Neural cell (in vitro differentiated cells): ENCODE measurements around the gene TAF6. TPM values are rescaled to one million over a fixed set of nuclear protein-coding genes. Genes with fewer than 3 reads are reported as not detected.
A peak's percentile ranks its signal among the peaks of the same experiment; 100 is the strongest.

Experiments
- H2AFZ ChIP-seq: fragments of 200-600, 300-800 bp; sonication (generic), shearing (Covaris generic); 2 replicates; pipeline ENCODE4 v1.6.0; 2014; ENCODE audit warnings: low read depth, mild to moderate bottlenecking, antibody characterized with exemption, low read length, moderate library complexity
- H3F3A ChIP-seq: fragments of 200-600 bp; shearing (Covaris generic); 2 replicates; pipeline ENCODE4 v1.6.1; 2016; ENCODE audit warnings: mild to moderate bottlenecking, moderate library complexity, mixed read lengths, antibody characterized with exemption, low read length; ENCODE audit not compliant: insufficient read depth, poor library complexity, severe bottlenecking
- H3K27ac ChIP-seq: fragments of 200-600, 300-800 bp; sonication (generic), shearing (Covaris generic); 2 replicates; pipeline ENCODE4 v1.5.1; 2014; ENCODE audit warnings: mild to moderate bottlenecking, low read length, moderate library complexity
- H3K27me3 ChIP-seq: fragments of 300-800, 200-600 bp; sonication (generic), shearing (Covaris generic); 2 replicates; pipeline ENCODE4 v1.6.0; 2014; ENCODE audit warnings: mild to moderate bottlenecking, low read depth, low read length, moderate library complexity; ENCODE audit not compliant: insufficient read depth
- H3K36me3 ChIP-seq: fragments of 300-800, 200-600 bp; sonication (generic), shearing (Covaris generic); 2 replicates; pipeline ENCODE4 v1.5.1; 2014; ENCODE audit warnings: mild to moderate bottlenecking, antibody characterized with exemption, low read length, moderate library complexity; ENCODE audit not compliant: insufficient read depth
- H3K4me2 ChIP-seq: fragments of 300-800, 200-600 bp; sonication (generic), shearing (Covaris generic); 2 replicates; pipeline ENCODE4 v1.6.0; 2014; ENCODE audit warnings: mild to moderate bottlenecking, low read length
- H3K4me3 ChIP-seq: fragments of 300-800, 200-600 bp; sonication (generic), shearing (Covaris generic); 2 replicates; pipeline ENCODE4 v1.5.1; 2014; ENCODE audit warnings: mild to moderate bottlenecking, low read length, moderate library complexity
- H3K79me2 ChIP-seq: fragments of 200-600 bp; shearing (Covaris generic); replicated peaks from 2 replicates; pipeline ENCODE4 v1.6.0; 2014; ENCODE audit warnings: mild to moderate bottlenecking, low read length, moderate library complexity; ENCODE audit not compliant: insufficient read depth
- H3K9ac ChIP-seq: fragments of 300-800, 200-600 bp; sonication (generic), shearing (Covaris generic); 2 replicates; pipeline ENCODE4 v1.6.1; 2016; ENCODE audit warnings: mild to moderate bottlenecking, low read length, mixed read lengths
- H3K9me2 ChIP-seq: fragments of 200-600 bp; shearing (Covaris generic); 2 replicates; pipeline ENCODE4 v1.6.1; 2016; ENCODE audit warnings: mild to moderate bottlenecking, low read length, mixed read lengths; ENCODE audit not compliant: insufficient read depth
- H3K9me3 ChIP-seq: fragments of 200-600, 300-800 bp; sonication (generic), shearing (Covaris generic); 2 replicates; pipeline ENCODE4 v1.6.1; 2016; ENCODE audit warnings: mild to moderate bottlenecking, mixed run types, low read length, moderate library complexity, mixed read lengths
- H4K20me1 ChIP-seq: fragments of 200-600 bp; shearing (Covaris generic); 2 replicates; pipeline ENCODE4 v1.6.1; 2016; ENCODE audit warnings: mild to moderate bottlenecking, mixed run types; ENCODE audit not compliant: insufficient read depth
- CTCF ChIP-seq: fragments of 450-650 bp; IDR thresholded peaks from 2 replicates; pipeline ENCODE4 v1.5.1; 2014; ENCODE audit warnings: antibody characterized with exemption, mild to moderate bottlenecking, moderate library complexity; ENCODE audit not compliant: poor library complexity, severe bottlenecking
- EP300 ChIP-seq: fragments of 450-650 bp; conservative IDR thresholded peaks from 2 replicates; pipeline ENCODE4 v1.6.1; 2014; ENCODE audit warnings: antibody characterized with exemption, mild to moderate bottlenecking, moderate library complexity; ENCODE audit not compliant: poor library complexity, severe bottlenecking
- EZH2 ChIP-seq: fragments of 200-600, 300-800 bp; shearing (Covaris generic), sonication (generic); IDR thresholded peaks from 2 replicates; pipeline ENCODE4 v1.6.1; 2014; ENCODE audit warnings: antibody characterized with exemption, low read length, borderline replicate concordance, mild to moderate bottlenecking; ENCODE audit not compliant: insufficient read depth, poor library complexity, severe bottlenecking
- MXI1 ChIP-seq: fragments of 450-650 bp; conservative IDR thresholded peaks from 2 replicates; pipeline ENCODE4 v1.6.1; 2014; ENCODE audit warnings: antibody characterized with exemption, mild to moderate bottlenecking; ENCODE audit not compliant: poor library complexity, severe bottlenecking
- POLR2AphosphoS5 ChIP-seq: IDR thresholded peaks from 2 replicates; pipeline ENCODE4 v1.6.1; 2012
- RAD21 ChIP-seq: fragments of 450-650 bp; conservative IDR thresholded peaks from 2 replicates; pipeline ENCODE4 v1.6.1; 2014; ENCODE audit warnings: antibody characterized with exemption, mild to moderate bottlenecking, moderate library complexity
- SMC3 ChIP-seq: fragments of 450-650 bp; conservative IDR thresholded peaks from 2 replicates; pipeline ENCODE4 v1.6.1; 2014; ENCODE audit warnings: antibody characterized with exemption, mild to moderate bottlenecking, moderate library complexity; ENCODE audit not compliant: poor library complexity
- TAF1 ChIP-seq: IDR thresholded peaks from 2 replicates; pipeline ENCODE4 v1.6.1; 2012; ENCODE audit warnings: low read depth
- polyA plus RNA-seq: library from polyadenylated mRNA; depleted of rRNA; stranded (reverse); fragments of >200 nt; gene quantifications from 2 replicates; pipeline ENCODE4 v1.2.3, GENCODE V29; 2014
- TF ChIP-seq, protein P1 (sequence below): IDR thresholded peaks from 2 replicates; pipeline ENCODE4 v1.6.1; 2012; ENCODE audit warnings: borderline replicate concordance

TAF6 gene
- polyA plus RNA-seq, 1 donor from 2014 or later: 23.4 TPM

DNA sequence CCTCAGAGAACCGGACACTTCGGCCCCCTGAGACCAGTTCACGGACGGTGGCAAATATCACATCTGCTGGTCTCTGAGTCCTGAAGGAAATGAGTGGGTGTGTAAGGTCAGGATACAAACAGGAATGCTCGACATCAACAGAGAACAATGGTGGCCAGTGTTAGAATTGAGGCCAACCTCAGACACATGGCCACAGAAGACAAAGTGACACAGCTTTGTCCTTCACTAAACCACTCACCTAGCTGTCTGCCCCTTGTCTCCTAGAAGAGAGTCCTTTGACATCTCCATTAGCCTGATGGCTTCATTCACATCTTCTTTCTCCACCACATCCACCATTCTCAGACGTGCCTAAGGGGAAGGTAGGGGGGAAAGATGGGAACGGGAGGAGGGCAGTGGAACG is 26.1 kb downstream of the TAF6 start:
- Histone ChIP-seq H3K27ac (no peak overlapping the region), H3K36me3 (peaks cover 6% of the 10 kb centered on the region), H3F3A (no peaks in the 10 kb centered on the region), H2AFZ (no peak overlapping the region), H3K79me2 (peaks cover 8% of the 10 kb centered on the region), H3K4me2 (no peak overlapping the region), H3K9ac (no peak overlapping the region), H3K9me3 (no peaks in the 10 kb centered on the region), H3K9me2 (no peaks in the 10 kb centered on the region), H3K27me3 (no peaks in the 10 kb centered on the region), H3K4me3 (no peak overlapping the region), H4K20me1 (no peaks in the 10 kb centered on the region)
- TF ChIP-seq EP300: no peak

DNA sequence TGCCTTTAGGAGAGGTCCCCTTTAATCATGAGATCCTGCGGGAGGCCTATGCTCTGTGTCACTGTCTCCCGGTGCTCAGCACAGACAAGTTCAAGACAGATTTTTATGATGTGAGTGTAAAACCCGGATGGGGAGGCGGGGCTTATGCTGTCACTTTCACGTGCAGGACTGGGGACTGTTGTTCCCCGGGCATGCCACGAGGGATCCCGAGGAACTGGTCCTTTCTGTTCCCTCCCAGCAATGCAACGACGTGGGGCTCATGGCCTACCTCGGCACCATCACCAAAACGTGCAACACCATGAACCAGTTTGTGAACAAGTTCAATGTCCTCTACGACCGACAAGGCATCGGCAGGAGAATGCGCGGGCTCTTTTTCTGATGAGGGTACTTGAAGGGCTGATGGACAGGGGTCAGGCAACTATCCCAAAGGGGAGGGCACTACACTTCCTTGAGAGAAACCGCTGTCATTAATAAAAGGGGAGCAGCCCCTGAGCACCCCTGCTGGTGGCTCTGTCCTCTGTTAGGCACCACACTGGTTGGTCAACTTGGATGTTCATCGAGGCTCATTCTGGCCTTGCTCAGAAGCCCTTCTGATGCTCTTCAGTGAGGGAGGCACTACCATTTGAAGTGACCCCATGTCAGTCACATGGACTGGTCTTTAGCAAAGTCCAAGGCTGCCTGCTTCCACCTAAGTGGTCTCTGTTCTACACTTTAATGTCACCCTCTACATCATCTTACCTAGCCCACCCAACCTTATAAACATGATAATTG is 27.6 kb downstream of the TAF6 start:
- H3K9me2 ChIP-seq: no peaks in the 10 kb centered on the region
- no peak overlapping the region for H3K9ac ChIP-seq
- no peak overlapping the region for H3K4me3 ChIP-seq
- peaks cover 4% of the 10 kb centered on the region for H3K79me2 ChIP-seq
- no peaks in the 10 kb centered on the region for H4K20me1 ChIP-seq
- no peaks in the 10 kb centered on the region for H3F3A ChIP-seq
- TF ChIP-seq RAD21 (no peak), POLR2AphosphoS5 (peak; percentile 5)
- H3K27me3 ChIP-seq: no peaks in the 10 kb centered on the region
- H3K27ac ChIP-seq: no peak overlapping the region
- no peak overlapping the region for H2AFZ ChIP-seq
- H3K9me3 ChIP-seq: no peaks in the 10 kb centered on the region
- peaks cover 6% of the 10 kb centered on the region for H3K36me3 ChIP-seq
- H3K4me2 ChIP-seq: no peak overlapping the region

- H2AFZ ChIP-seq: no peak overlapping the region
- TF ChIP-seq CTCF (no peak), POLR2AphosphoS5 (no peak), MXI1 (no peak), RAD21 (no peak), TAF1 (no peak), SMC3 (no peak), EP300 (no peak), EZH2 (no peak)
- TF ChIP-seq, protein P1, sequence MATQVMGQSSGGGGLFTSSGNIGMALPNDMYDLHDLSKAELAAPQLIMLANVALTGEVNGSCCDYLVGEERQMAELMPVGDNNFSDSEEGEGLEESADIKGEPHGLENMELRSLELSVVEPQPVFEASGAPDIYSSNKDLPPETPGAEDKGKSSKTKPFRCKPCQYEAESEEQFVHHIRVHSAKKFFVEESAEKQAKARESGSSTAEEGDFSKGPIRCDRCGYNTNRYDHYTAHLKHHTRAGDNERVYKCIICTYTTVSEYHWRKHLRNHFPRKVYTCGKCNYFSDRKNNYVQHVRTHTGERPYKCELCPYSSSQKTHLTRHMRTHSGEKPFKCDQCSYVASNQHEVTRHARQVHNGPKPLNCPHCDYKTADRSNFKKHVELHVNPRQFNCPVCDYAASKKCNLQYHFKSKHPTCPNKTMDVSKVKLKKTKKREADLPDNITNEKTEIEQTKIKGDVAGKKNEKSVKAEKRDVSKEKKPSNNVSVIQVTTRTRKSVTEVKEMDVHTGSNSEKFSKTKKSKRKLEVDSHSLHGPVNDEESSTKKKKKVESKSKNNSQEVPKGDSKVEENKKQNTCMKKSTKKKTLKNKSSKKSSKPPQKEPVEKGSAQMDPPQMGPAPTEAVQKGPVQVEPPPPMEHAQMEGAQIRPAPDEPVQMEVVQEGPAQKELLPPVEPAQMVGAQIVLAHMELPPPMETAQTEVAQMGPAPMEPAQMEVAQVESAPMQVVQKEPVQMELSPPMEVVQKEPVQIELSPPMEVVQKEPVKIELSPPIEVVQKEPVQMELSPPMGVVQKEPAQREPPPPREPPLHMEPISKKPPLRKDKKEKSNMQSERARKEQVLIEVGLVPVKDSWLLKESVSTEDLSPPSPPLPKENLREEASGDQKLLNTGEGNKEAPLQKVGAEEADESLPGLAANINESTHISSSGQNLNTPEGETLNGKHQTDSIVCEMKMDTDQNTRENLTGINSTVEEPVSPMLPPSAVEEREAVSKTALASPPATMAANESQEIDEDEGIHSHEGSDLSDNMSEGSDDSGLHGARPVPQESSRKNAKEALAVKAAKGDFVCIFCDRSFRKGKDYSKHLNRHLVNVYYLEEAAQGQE: no peak
- H3F3A ChIP-seq: no peaks in the 10 kb centered on the region
- no peaks in the 10 kb centered on the region for H3K9me3 ChIP-seq
- no peaks in the 10 kb centered on the region for H3K9me2 ChIP-seq
- H3K9ac ChIP-seq: no peak overlapping the region
- H4K20me1 ChIP-seq: no peaks in the 10 kb centered on the region
- H3K36me3 ChIP-seq: peaks cover 5% of the 10 kb centered on the region
- H3K79me2 ChIP-seq: peaks cover 4% of the 10 kb centered on the region
- no peak overlapping the region for H3K4me2 ChIP-seq
- H3K4me3 ChIP-seq: no peak overlapping the region
- no peak overlapping the region for H3K27ac ChIP-seq
- H3K27me3 ChIP-seq: no peaks in the 10 kb centered on the region
Measured at GRCh38 chr7:100090527-100091410, 28.4 kb downstream of the TAF6 start.
